ENCODE measurements around the gene GMPPB. TPM values are rescaled to one million over a fixed set of nuclear protein-coding genes. Genes with fewer than 3 reads are reported as not detected.

GMPPB gene
- total and polyA plus RNA-seq, 9 of the 15 experiments (the other 6 are each of a cell fraction or from before 2014, with no cell fraction given), result 0.53 to 17.4 (median 8.1) TPM

DNA sequence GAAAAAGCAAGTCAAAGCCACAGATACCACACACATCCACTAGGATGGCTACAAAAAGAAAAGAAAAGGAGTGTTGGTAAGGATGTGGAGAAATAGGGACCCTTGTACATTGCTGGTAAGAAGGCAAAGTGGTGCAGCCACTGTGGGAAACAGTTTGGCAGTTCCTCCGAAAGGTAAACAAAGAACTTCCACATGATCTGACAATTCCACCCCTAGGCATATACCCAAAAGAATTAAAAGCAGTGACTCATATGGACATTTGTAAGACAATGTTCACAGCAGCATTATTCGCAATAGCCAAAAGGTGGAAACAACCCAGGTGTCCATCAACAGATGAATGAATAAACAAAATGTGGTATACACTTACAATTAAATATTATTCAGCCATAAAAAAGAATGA lies 22.2 kb upstream of the GMPPB start (continued):
- TF ChIP-seq, protein P1, sequence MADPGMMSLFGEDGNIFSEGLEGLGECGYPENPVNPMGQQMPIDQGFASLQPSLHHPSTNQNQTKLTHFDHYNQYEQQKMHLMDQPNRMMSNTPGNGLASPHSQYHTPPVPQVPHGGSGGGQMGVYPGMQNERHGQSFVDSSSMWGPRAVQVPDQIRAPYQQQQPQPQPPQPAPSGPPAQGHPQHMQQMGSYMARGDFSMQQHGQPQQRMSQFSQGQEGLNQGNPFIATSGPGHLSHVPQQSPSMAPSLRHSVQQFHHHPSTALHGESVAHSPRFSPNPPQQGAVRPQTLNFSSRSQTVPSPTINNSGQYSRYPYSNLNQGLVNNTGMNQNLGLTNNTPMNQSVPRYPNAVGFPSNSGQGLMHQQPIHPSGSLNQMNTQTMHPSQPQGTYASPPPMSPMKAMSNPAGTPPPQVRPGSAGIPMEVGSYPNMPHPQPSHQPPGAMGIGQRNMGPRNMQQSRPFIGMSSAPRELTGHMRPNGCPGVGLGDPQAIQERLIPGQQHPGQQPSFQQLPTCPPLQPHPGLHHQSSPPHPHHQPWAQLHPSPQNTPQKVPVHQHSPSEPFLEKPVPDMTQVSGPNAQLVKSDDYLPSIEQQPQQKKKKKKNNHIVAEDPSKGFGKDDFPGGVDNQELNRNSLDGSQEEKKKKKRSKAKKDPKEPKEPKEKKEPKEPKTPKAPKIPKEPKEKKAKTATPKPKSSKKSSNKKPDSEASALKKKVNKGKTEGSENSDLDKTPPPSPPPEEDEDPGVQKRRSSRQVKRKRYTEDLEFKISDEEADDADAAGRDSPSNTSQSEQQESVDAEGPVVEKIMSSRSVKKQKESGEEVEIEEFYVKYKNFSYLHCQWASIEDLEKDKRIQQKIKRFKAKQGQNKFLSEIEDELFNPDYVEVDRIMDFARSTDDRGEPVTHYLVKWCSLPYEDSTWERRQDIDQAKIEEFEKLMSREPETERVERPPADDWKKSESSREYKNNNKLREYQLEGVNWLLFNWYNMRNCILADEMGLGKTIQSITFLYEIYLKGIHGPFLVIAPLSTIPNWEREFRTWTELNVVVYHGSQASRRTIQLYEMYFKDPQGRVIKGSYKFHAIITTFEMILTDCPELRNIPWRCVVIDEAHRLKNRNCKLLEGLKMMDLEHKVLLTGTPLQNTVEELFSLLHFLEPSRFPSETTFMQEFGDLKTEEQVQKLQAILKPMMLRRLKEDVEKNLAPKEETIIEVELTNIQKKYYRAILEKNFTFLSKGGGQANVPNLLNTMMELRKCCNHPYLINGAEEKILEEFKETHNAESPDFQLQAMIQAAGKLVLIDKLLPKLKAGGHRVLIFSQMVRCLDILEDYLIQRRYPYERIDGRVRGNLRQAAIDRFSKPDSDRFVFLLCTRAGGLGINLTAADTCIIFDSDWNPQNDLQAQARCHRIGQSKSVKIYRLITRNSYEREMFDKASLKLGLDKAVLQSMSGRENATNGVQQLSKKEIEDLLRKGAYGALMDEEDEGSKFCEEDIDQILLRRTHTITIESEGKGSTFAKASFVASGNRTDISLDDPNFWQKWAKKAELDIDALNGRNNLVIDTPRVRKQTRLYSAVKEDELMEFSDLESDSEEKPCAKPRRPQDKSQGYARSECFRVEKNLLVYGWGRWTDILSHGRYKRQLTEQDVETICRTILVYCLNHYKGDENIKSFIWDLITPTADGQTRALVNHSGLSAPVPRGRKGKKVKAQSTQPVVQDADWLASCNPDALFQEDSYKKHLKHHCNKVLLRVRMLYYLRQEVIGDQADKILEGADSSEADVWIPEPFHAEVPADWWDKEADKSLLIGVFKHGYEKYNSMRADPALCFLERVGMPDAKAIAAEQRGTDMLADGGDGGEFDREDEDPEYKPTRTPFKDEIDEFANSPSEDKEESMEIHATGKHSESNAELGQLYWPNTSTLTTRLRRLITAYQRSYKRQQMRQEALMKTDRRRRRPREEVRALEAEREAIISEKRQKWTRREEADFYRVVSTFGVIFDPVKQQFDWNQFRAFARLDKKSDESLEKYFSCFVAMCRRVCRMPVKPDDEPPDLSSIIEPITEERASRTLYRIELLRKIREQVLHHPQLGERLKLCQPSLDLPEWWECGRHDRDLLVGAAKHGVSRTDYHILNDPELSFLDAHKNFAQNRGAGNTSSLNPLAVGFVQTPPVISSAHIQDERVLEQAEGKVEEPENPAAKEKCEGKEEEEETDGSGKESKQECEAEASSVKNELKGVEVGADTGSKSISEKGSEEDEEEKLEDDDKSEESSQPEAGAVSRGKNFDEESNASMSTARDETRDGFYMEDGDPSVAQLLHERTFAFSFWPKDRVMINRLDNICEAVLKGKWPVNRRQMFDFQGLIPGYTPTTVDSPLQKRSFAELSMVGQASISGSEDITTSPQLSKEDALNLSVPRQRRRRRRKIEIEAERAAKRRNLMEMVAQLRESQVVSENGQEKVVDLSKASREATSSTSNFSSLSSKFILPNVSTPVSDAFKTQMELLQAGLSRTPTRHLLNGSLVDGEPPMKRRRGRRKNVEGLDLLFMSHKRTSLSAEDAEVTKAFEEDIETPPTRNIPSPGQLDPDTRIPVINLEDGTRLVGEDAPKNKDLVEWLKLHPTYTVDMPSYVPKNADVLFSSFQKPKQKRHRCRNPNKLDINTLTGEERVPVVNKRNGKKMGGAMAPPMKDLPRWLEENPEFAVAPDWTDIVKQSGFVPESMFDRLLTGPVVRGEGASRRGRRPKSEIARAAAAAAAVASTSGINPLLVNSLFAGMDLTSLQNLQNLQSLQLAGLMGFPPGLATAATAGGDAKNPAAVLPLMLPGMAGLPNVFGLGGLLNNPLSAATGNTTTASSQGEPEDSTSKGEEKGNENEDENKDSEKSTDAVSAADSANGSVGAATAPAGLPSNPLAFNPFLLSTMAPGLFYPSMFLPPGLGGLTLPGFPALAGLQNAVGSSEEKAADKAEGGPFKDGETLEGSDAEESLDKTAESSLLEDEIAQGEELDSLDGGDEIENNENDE (IDR thresholded peaks at IDR 0.05; ENCODE audit: low read depth, low read length), result no peak

All from K562 (cell line).